Right lobe of liver (tissue), 6 donors: ENCODE results near the gene PROM2. TPM values are rescaled to one million over a fixed set of nuclear protein-coding genes. Genes with fewer than 3 reads are reported as not detected.

ENCODE experiments used
- ATAC-seq, 4 donors: fragments of 200-7000 bp; cut with Tn5 transposase; one replicate each; pipeline ENCODE4 v1.9.1; 2020; ENCODE audit warnings: mild to moderate bottlenecking in 4 of 4, moderate library complexity in 4 of 4
- DNase-seq, 3 donors: peaks; one replicate each; pipeline ENCODE4 v3.0.0-alpha.2; 2020
- H3K27ac ChIP-seq, 3 donors: fragments of 200-600 bp; one replicate each; pipeline ENCODE4 v1.8.0; 2022
- H3K27me3 ChIP-seq, 2 donors: fragments of 200-600 bp; one replicate each; pipeline ENCODE4 v1.8.0; 2022
- H3K36me3 ChIP-seq, 4 donors: fragments of 200-600 bp; sonication (generic) in 1 of 4; one replicate each; pipeline versions ENCODE4 v1.5.1 to v1.8.0; 2017 to 2022; ENCODE audit warnings: control low read depth in 1 of 4
- H3K4me1 ChIP-seq, 4 donors: fragments of 200-600 bp; sonication (generic) in 1 of 4; one replicate each; pipeline versions ENCODE4 v1.5.1 to v1.8.0; 2017 to 2022; ENCODE audit warnings: control low read depth in 1 of 4
- H3K4me3 ChIP-seq, 3 donors: fragments of 200-600 bp; one replicate each; pipeline ENCODE4 v1.8.0; 2022
- H3K9me3 ChIP-seq, 4 donors: fragments of 200-600 bp; sonication (generic) in 1 of 4; one replicate each; pipeline versions ENCODE4 v1.5.1 to v1.8.0; 2017 to 2022; ENCODE audit warnings: control low read depth in 1 of 4
- POLR2A ChIP-seq: fragments of 450-650 bp; IDR thresholded peaks from one replicate; pipeline ENCODE4 v1.6.1; 2017; ENCODE audit warnings: antibody characterized with exemption, mild to moderate bottlenecking
- WGBS: methylation state at CpG from one replicate; pipeline ENCODE4 v1.1.6; 2018; ENCODE audit warnings: low coverage, low lambda C conversion rate; ENCODE audit not compliant: insufficient coverage; ENCODE audit errors: missing lambda C conversion rate; 5-methylcytosine and 5-hydroxymethylcytosine counted together
- intact Hi-C, 2 donors: fragments of 100-400 bp; cut with DNase I; formaldehyde crosslinking; loops; one replicate each; pipeline versions ENCODE4 v1.11.2 to v1.14.1; 2022
- total RNA-seq, 6 experiments: library from RNA; depleted of rRNA in 2 of 6; stranded (reverse); fragments of >200 nt in 2 of 6; fragmentation: NEBNext Ultra II Directional in 3 of 6; extraction: Animal tissue kit (Norgen Biotek cat#: 25700) in 3 of 6; gene quantifications; one replicate each; pipeline versions ENCODE4 v1.1.0 to v1.2.4, GENCODE V29; 2016 to 2023
- TF ChIP-seq, protein P1 (sequence below), 4 donors: fragments of 200-600 bp in 3 of 4; fragments of 450-650 bp in 1 of 4; IDR thresholded peaks; one replicate each; pipeline versions ENCODE4 v1.5.1 to v1.8.0; 2016 to 2022; ENCODE audit warnings: antibody characterized with exemption in 4 of 4, mild to moderate bottlenecking in 2 of 4
- donor health status: DM: no; HTN: yes; CAD: no.
- donor health status: DM: no; HTN: no; CAD: no.
- donor health status: DM: no; HTN: no; CAD: no.
- donor health status: DM: no; HTN: yes; CAD: no.
- donor health status: DM: no; HTN: yes; CAD: no.

Gene PROM2
- total RNA-seq, 6 experiments from 2014 or later = 0.06 to 0.64 (median 0.43) TPM

DNA sequence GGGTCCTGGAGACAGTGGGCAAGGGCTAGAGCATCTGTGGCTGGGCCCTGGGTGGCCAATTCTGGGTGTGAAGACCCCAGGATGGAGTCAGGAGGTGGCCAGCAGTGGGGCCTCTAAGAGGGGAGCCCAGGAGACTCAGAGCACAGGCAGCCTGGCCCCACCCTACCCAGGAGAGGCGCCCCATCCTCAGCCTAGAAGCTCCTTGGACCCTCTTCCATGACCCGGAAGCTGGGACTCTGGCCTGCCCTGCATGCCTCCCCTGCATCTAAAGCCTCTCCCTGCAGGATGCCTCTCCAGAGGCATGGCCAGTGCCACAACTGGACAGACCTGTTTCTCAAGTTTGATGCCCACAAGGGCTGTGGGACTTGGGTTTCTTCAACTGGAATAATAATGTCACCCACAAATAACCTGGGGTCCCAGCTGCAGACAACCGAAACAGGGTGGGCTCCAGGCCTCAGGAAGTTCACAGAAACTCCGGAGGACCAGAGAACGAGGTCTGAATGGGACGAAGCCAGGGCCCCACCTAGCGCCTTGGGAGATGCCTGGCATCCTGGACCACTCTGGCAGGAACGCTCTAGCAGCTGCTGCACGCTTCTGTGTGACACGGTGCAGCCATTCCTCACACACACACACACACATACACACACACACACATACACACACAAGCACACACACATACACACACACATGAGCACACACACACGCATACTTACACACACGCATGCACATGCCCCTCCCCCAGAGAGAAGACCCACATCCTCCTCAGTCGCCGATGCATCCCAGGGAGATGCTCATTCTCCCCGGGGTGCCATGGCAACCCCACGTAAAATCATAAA lies 39.3 kb downstream of the PROM2 start:
- Histone ChIP-seq H3K9me3 (no peaks in the 10 kb centered on the region), H3K27me3 (no peaks in the 10 kb centered on the region), H3K27ac (no peak overlapping the region), H3K36me3 (no peaks in the 10 kb centered on the region), H3K4me3 (no peak overlapping the region), H3K4me1 (no peaks in the 10 kb centered on the region)
- DNase-seq = no peak
- 77% methylated on average over 6 of the region's 16 CpGs for WGBS
- TF ChIP-seq POLR2A = no peak
- TF ChIP-seq, protein P1, sequence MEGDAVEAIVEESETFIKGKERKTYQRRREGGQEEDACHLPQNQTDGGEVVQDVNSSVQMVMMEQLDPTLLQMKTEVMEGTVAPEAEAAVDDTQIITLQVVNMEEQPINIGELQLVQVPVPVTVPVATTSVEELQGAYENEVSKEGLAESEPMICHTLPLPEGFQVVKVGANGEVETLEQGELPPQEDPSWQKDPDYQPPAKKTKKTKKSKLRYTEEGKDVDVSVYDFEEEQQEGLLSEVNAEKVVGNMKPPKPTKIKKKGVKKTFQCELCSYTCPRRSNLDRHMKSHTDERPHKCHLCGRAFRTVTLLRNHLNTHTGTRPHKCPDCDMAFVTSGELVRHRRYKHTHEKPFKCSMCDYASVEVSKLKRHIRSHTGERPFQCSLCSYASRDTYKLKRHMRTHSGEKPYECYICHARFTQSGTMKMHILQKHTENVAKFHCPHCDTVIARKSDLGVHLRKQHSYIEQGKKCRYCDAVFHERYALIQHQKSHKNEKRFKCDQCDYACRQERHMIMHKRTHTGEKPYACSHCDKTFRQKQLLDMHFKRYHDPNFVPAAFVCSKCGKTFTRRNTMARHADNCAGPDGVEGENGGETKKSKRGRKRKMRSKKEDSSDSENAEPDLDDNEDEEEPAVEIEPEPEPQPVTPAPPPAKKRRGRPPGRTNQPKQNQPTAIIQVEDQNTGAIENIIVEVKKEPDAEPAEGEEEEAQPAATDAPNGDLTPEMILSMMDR (IDR thresholded peaks at IDR 0.05) = no peak
- no peak for ATAC-seq
- intact Hi-C loops = loop anchor here in 1 of 2 donors (5.0 kb wide), 1 partner anchor 81 kb away; no protein-coding TSS in a partner anchor

DNA sequence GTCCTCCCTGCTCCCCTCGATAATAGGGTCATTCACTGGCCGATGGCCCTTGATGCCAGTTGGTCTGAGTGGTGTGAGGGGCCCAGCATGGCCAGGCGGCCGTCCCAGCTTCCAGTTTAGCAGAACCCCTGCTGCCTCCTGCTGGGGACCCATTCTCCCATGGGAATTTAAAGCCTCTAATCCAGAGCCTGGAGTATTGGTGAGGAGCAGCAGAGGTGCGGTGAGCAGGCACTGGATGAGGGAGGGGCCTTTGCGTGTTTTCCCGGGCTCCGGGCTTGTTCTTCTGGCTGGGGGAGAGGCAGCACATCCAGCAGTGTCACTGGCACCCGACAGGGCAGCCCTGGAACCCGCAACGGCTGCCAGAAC lies 40.3 kb downstream of the PROM2 start:
- intact Hi-C loops = loop anchor here in 1 of 2 donors (5.0 kb wide), 1 partner anchor 82 kb away; no protein-coding TSS in a partner anchor
- WGBS = 67% methylated on average over 3 of the region's 11 CpGs
- Histone ChIP-seq H3K27me3 (no peaks in the 10 kb centered on the region), H3K36me3 (no peaks in the 10 kb centered on the region), H3K4me3 (no peak overlapping the region), H3K9me3 (no peaks in the 10 kb centered on the region), H3K27ac (no peak overlapping the region), H3K4me1 (no peaks in the 10 kb centered on the region)
- TF ChIP-seq, protein P1 (IDR thresholded peaks at IDR 0.05) = no peak
- TF ChIP-seq POLR2A = no peak
- DNase-seq (peak in 1 of 3 donors; percentile 45), ATAC-seq (no peak)

- Histone ChIP-seq H3K4me3 (no peak overlapping the region), H3K4me1 (no peaks in the 10 kb centered on the region), H3K27me3 (no peaks in the 10 kb centered on the region), H3K36me3 (no peaks in the 10 kb centered on the region), H3K27ac (no peak overlapping the region), H3K9me3 (no peaks in the 10 kb centered on the region)
- DNase-seq (peak; percentile 59 to 69 (median 62)), ATAC-seq (peak; percentile 83 to 94 (median 88))
- intact Hi-C loops = loop anchor here (5.0 kb wide), 1 partner anchor 83 kb away; no protein-coding TSS in a partner anchor
- 24% methylated on average over 3 of the region's 16 CpGs for WGBS
- TF ChIP-seq, protein P1 (IDR thresholded peaks at IDR 0.05) = peak; percentile 63 to 89 (median 85)
- TF ChIP-seq POLR2A = no peak
These were observed 40.8 kb downstream of the PROM2 start for GRCh38 chr2:95314964-95315611.

GRCh38 chr2:95315801-95316411 lies 41.7 kb downstream of the PROM2 start:
- 65% methylated on average over 5 of the region's 19 CpGs for WGBS
- Histone ChIP-seq H3K36me3 (no peaks in the 10 kb centered on the region), H3K27ac (no peak overlapping the region), H3K9me3 (no peaks in the 10 kb centered on the region), H3K27me3 (no peaks in the 10 kb centered on the region), H3K4me1 (no peaks in the 10 kb centered on the region), H3K4me3 (no peak overlapping the region)
- no peak for TF ChIP-seq POLR2A
- TF ChIP-seq, protein P1 (IDR thresholded peaks at IDR 0.05) = no peak
- peak in 1 of 3 donors; percentile 36 for DNase-seq
- no peak for ATAC-seq
- intact Hi-C loops = loop anchor here in 1 of 2 donors (5.0 kb wide), 1 partner anchor 84 kb away; no protein-coding TSS in a partner anchor
